Measurements from ENCODE around the gene GNRHR.
"Not testable (repeated sequence)": the region's sequence is repeated elsewhere in the genome, so short reads cannot be mapped to it uniquely, and the experiment has no call there.

GNRHR gene

DNA sequence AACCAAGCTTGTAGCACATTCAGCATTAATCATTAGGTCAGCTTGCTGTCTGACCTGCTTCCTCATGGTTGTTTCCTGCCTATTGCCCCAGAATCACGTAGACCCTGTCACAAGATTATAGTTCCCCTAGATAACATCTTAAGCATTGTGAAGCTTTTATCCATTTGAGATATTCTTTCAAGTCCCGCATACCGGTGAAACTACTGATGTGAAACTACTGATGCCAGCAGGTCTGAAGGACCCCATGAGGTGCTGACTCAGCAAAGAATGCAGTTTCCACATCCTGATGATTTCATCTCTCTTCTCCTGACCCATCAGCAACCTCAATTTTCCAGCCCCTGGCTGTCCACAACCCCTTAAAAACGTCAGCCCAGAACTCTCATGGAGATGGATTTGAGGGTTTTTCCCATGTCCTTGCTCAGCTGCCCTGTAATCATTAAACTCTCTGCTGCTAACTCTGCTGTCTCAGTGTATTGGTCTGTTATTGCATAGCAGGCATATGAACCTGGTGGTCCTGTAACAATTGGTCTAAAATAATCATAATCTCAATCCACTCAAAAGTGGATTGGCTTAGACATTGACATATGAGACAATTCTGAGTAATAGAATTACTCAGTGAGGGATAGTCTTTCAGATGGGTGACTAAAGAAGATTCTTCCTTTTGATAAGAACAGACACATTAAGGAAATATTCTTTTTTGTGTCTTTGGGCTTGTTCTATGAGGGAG, 26.9 kb downstream of the GNRHR start:
- no peak for DNase-seq

GRCh38 chr4:67725981-67726380, 28.2 kb downstream of the GNRHR start:
- DNase-seq, result no peak

GRCh38 chr4:67725132-67725531, 29.1 kb downstream of the GNRHR start:
- DNase-seq, result no peak

GRCh38 chr4:67723949-67724348, 30.2 kb downstream of the GNRHR start:
- peak in 3 of 51 donors; percentile 3 to 17 (median 3) for DNase-seq

- no peak for DNase-seq
Measured at GRCh38 chr4:67723341-67723740, 30.8 kb downstream of the GNRHR start.

DNA sequence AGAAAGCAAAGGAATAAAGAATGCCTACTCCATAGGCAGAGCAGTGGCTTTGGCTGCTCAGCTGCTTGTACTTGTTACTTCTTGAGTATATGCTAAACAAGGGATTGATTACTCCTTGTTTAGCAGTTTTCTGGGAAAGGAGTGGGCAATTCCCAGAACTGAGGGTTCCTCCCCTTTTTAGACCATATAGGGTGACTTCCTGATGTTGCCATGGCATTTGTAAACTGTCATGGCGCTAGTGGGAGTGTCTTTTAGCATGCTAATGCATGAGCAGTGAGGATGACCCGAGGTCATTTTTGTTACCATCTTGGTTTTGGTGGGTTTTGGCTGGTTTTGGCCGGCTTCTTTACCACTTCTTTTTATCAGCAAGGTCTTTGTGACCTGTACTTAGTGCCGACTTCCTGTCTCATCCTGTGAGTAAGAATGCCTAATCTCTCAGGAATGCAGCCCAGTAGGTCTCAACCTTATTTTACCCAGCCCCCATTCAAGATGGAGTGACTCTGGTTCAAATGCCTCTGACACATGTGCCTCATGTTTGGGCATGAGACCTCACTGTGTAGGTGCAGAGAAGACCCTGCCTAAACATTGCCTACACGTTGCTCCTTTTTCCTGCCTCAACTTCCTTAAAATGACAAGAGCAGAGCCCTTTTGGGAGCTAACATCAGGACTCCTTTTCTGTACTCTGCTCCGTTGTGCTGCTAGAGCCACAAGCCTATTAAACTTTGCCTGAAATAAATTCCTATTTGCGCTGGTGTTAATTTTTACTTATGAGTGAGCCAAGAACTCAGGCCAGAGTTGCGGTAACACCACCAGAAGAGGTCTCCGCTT, 32.2 kb downstream of the GNRHR start:
- DNase-seq, result no peak

DNA sequence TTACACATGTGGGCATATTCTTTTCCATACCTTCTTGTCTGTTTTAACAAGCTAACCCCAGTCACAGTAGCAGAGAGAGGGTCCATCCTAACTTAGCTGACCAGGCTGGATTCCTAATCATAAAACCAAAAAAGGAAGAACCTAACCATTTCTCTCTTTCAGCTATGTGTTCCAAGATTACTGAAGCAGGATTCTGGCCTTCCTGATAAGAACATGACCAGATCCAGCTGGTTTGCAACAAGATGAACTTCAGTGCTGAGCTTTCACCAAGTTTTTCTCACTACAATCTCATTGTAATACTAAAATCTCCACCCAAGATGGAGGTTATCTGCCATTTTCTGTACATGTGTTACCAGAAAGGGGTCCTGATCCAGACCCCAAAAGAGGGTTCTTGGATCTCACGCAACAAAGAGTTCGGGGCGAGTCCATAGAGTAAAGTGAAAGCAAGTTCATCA, 32.8 kb downstream of the GNRHR start:
- no peak for DNase-seq

DNA sequence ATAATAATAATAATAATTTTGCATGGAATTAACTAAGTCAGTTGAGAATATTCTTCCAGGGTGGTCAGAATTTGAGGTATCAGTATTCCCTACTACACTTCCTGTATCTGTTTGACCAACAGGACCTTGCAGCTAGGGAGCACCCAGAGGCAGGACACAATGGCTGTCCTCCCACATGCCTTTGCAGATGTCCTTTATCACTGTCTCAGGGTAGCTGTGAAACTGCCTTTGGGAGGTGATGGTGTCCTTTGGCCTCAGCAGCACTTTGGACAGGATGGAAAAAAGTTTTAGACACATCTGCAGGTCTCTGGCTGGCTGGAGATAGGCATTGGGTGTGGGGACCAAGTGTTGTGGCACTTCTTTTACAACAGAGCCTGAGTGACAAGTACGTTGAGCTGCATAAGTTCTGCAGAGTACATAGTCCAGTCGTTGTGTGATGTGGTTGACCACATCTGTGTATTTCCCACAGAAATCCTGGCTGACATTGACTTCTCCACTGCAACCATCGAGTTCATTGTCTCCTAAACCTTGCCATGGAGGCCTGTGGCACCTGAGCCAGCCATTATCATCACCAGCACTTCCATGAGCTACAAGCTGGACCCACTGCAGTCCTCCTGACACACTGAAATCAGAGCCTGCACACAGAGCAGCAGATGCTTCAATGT, 34.1 kb downstream of the GNRHR start:
- DNase-seq, result no peak

DNA sequence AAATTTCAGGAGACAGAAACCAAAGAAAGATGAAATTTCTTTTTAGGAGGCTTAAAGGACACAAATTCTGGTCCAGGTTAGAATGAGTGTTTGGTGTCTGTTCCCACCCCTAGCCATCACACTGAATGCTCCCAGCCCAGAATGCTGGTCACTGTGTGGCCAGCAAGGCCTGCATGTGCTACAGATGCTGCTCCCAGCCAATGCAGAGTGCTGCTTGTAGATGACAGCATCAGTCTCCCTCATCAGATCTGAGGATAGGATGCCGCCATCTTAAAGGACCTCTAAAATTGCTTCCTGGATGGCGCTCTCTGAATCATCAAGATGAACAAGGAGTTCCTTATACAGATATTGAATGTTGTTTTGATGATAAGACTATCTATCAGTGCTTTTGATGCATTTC, 35.3 kb downstream of the GNRHR start:
- no peak for DNase-seq

DNA sequence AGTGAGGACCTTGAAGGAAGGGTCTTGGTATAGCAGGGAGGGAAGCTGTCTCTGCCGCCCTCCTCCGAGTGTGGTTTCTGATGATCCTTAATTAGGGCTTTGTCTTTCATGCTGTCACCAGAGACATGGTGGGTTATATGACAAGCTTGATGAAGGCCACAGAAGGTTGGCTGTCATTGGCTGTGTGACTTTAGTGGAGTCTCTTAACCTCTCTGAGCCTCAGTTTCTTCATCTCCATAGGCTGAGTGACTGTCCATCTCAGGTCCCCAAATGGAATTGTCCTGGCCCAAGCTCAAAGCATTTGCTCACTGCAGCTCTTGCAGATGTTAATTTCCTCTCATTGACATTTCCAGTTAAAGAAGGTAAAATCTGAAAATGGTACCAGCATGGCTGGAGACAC, 36.6 kb downstream of the GNRHR start:
- no peak for DNase-seq

DNA sequence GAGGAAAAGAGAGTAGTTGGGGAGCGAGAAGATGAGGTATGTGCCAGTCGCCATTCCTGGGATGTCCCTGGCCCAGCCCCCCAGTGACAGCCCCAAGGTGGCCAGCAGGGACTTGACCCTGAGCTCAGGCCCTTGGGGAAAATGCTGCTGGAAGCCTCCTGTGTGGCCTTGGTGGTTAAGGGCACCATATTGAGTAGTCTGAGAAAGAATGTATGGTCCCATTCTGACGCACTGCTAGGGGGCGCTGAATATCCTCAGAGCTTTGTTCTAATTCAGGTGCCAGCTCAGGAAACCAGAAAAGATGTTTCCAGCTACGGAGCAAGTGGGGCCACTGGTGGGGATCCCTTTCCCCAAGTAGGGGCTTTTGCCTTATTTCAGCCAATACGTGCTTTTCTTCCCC, 39.2 kb downstream of the GNRHR start:
- no peak for DNase-seq

DNA sequence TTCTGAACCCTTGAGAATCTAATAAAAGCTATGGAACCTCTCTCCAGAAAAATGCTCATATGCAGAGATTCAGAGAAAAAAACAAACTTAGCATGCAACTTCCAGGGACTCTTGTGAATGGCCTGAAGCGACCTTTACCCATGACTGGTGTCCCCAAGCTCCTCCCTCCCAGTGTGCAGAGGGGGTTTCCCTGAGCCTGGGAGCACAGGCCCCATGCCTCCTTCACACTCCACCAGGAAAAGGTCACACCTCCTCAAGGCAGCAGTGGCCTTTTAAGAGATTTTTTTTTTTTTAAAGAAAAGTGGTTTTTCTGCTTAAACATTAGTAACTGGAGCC, 40.0 kb downstream of the GNRHR start:
- no peak for DNase-seq

- no peak for DNase-seq
Measured at GRCh38 chr4:67713529-67714247, 40.5 kb downstream of the GNRHR start.

- no peak for DNase-seq
Measured at GRCh38 chr4:67712650-67713528, 41.3 kb downstream of the GNRHR start.

DNA sequence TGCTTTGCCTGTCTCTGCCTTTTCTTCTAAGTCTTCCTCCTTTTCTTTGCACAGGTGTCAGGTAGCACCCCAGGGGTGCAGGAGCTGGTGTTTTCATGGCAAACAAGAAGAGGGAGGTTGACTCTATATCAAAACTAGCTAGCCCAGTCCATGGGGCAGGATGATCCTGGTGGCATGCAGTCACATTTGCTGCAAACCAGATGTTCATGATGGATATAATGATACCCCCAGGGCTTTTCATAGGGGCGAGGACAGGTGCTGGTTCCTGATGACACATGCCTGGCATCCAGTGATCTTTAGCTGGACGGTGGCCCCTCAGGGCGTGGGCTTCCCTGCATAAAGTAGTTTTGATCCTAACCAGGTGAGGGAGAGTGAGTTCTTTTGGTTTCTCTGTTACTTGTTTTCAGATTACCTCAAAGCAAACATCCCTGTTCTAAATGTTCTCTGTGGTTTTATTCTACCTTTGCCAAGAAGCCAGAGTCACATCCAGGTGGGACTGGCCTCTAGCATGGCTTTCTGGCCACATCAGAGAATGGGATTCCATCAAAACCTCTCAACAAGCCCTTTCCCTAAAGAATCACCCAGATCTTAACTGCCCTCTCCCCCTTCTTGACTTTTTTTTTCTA, 42.1 kb downstream of the GNRHR start:
- no peak for DNase-seq

GRCh38 chr4:67706682-67707081, 47.5 kb downstream of the GNRHR start:
- not testable (repeated sequence) for DNase-seq

DNA sequence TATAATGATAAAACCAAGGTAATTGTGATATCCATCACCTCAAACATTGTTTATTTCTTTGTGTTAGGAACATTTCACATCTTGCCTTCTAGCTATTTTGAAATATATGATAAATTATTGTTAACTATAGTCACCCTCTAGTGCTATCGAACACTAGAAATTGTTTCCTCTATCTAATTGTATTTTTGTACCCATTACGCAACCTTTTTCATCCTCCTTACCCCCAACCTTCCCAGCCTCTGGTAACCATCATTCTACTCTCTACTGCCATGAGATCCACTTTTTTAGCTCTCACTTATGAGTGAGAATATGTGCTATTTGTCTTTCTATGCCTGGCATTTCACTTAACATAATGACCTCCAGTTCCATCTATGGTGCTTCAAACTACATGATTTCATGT, 49.3 kb downstream of the GNRHR start:
- DNase-seq, result no peak

GRCh38 chr4:67702166-67702565, 52.0 kb downstream of the GNRHR start:
- DNase-seq, result no peak

GRCh38 chr4:67701517-67701850, 52.7 kb downstream of the GNRHR start:
- no peak for DNase-seq

DNA sequence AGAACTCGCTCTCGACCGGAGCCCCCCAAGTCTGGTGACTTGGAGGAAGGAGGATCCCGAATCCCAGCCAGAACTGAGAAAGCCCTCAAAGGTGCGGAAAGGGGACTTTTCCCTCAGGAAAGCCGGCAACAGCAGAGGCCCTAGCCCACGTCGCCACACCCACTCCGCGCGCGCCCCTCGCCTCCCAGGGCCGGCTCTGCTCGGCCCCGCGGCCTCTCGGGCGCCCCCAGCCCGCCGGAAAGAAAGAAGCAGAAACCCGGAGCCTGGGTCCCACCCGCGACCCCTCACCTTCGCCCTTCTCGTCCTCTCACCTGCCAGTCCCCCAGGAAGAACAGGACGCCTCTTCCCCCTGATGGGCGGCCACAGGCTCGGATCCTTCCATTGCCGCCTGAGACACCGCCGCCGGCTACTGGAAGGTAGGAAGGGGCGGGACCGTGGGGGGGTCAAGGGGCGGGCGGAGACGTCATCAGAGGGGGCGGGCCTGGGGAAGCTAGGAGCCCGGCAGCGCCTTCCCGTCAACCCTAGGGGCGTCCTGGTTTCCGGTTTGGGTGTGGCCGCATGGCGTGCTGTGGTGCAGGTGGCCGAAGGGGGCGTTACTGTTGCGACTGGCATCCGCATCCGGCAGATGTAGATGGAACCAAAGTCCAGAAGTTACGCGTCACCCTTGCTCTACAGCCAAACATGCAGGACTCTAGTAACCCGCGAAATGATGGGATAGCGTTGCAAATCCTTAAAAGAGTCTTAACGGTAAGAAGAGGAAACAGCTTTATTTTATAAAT, 53.3 kb downstream of the GNRHR start, which contains the start of gene UBA6:
Gene UBA6, minus strand, starts transcription at position 418 of the 779 bp plus-strand sequence. Its CDS starts 36 bp downstream, at position 382.
- peak; percentile 52 to 97 (median 91) for DNase-seq

All from hypothalamus (tissue), 51 donors.